Kidney capillary endothelial cell (primary cell): ENCODE results near the gene CLMP.

Experiments
- DNase-seq: peaks from one replicate; pipeline ENCODE4 v3.0.0-alpha.2; 2018; ENCODE audit warnings: low spot score

The CLMP gene

DNA sequence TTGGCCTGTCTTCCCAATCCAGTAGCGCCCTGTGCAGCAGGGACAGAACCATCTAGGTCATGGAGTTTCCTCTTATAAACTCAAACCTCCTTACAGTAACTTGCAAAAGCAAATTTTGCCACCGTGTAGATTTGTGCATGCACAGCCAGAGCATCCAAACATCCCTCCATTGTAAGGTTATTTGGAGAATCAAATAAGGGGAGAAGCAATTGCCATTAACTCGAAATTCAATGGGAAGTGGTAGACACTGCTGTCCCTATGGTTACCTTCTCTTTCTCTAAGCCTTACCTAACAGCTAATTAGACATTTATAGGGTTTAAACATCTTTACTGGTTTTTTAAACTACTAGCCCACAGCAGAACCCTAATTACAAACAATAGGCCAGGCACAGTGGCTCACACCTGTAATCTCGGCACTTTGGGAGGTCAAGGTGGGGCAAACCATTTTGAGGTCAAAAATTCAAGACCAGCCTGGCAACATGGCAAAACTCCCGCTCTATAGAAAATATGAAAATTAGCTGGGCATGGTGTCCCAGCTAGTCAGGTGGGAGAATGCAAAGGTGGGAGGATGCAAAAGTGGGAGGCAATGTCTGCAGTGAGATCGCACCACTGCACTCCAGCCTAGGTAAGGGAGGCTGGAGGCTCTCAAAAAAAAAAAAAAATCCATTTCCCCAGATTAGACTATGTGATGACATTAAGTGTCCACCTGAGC, 139.7 kb downstream of the CLMP start:
- DNase-seq, result no peak

- peak; percentile 75 for DNase-seq
Measured at GRCh38 chr11:123054301-123055065, 140.6 kb downstream of the CLMP start.

DNA sequence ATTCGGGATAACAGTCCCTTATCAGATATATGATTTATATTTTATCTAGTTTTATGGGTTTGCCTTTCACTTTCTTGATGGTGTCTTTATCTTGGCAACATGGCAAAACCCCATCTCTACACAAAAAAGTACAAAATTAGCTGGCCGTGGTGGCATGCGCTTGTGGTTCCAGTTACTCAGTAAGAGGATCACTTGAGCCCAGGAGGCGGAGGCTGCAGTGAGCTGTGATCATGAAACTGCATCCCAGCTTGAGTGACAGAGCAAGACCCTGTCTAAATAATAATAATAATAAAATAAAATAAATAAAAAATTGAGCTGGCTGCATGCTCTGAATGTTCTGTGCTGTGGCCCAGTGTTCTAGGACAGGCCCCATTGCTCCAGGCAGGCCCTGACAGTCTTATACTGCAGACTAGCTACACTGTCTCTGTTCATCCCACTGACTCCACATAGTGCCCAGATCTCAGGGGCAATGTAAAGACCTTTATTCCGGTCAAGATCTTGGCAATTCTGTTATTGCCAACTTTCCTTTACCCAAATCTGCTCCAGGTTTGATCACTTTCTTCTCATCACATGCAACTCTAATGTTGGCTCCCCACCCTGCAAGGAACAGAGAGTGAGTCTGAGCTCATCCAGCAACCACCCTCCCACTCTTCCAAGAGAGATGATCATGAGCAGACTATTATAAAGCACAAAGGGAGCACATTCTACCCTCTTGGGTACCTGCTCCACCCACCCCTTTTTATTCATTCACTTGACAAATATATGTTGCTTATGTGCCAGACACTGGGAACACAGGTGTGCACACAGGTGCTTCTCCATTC, 141.9 kb downstream of the CLMP start:
- no peak for DNase-seq

- DNase-seq, result no peak
Measured at GRCh38 chr11:123051634-123052033, 143.4 kb downstream of the CLMP start.

DNA sequence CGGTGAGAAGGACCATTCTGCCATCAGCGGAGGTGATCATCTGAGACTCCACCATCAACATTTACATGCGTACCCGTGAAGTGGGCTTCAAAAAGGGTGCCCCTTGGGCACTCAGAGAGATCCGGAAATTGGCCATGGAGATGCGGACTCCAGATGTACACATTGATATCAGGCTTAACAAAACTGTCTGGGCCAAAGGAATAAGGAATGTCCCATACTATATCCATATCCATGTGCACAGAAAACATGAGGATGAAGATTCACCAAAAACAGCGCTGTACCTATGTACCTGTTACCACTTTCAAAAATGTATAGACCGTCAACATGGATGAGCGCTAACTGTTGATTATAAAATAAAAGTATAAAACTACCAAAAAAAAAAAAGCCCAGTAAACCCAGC, 143.9 kb downstream of the CLMP start:
- DNase-seq, result no peak

DNA sequence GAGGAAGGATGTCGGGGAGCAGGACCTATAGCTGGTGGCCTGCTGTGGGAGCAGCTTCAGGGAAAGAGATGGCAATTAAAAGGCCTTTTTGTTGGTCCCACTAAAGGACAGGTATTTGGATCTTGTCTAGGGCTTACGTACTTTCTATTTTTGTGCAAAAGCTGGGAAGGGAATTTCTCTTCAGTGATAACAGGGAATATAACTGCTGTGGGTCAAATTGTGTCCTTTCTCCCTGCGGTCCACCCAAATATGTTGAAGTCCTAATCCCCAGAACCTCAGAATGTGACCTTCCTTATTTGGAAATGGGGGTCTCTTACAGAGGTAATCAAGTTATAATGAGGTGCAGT, 147.1 kb downstream of the CLMP start:
- DNase-seq, result no peak

DNA sequence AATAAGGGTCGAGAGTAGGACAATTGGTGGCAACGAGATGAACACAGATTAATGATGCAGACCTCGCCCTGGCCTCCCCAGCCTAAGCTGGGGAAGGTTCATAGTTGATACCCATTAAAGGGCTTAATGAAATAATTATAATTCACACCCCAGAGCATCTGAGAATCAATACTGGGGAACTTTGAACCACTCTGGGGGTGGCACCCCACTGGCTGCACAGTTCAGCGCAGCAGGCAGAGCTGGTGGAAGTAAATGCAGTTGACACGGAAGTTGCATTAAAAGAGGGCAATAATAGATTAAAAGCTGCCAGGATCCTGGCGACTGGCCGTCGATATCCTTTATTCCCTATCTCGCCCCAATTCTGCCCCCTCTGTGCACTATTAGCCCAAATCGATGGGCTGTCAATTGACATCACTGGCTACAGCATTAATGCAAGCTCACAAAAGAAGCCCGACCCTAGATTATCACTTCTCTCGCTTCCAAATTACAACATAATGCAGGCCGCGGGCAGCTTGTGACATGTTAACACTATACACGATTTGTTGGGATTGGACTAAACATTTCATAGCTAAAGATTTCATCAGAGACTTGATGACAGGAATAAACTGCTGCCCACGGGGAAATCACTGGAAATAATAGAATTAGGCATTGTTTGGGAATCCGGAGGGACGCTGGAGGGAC, 147.6 kb downstream of the CLMP start:
- DNase-seq, result no peak

- DNase-seq, result no peak
Measured at GRCh38 chr11:123046473-123047259, 148.4 kb downstream of the CLMP start.

DNA sequence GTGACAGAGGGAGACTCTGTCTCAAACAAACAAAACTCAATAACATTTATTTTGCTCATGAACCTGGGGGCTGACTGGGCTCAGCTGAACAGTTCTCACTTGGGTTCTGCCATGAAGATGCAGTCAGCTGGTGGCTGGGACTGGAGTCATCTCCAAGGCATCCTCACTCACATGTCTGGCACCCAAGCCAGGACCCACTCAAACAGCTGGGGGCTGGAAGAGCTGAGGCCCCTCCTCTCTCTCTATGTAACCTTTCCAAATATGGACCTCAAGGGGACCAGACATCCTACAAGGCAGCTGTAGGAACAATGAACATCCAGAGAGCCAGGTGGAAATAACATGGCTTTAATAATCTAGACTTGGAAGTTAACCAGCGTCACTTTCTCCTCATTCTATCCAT, 149.9 kb downstream of the CLMP start:
- no peak for DNase-seq

GRCh38 chr11:123041185-123041584, 153.9 kb downstream of the CLMP start:
- DNase-seq, result no peak

DNA sequence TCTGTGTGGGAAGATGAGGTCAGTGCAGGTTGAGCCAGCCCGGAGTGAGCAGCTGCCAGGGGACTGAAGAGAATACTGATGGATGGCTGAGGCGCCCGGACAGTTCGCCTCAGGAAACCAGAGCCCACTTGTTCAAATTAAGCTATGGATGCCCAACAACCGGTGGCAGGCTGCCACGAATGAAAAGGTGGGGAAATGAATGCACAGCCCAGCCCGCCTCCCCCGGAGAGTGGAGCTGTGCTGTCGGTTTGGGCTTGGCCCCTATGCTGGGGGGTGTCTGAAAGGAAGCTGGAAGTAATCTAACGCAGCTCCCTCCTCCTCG, 155.0 kb downstream of the CLMP start:
- no peak for DNase-seq

DNA sequence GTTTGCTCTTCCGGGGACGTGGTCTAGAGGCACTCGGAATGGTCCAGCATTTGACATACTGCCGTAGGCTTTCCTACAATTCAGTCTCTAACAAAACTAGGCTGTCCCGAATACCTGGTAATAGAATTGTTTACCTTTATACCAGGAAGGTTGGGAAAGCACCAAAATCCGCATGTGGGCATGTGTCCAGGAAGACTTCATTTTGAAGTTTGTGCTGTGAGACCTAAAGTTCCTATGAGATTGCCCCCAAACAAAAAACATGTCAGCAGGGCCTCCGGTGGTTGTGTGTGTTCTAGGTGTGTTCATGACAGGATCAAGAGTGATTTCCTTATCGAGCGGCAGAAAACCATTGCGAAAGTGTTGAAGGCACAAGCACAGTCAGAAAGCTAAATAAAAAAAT, 159.2 kb downstream of the CLMP start:
- no peak for DNase-seq

DNA sequence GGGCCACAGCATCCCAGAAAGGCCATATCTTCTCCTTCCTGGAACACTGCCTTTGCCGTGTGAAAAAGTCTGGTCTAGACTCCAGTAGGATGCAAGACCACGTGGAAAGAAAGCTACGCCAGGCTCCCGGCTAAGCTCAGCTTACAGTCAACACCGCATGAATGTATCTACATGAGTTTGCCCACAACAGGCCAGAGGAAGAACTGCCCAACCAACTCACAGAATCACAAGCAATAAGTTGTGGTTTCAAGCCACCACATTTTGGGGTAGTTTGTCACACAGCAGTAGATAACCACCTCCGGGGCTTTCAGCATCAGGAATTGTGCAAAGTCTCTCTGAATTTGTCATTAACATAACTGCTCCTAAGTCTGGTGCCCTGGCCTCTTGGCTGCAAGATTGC, 160.5 kb downstream of the CLMP start:
- DNase-seq, result no peak

- no peak for DNase-seq
Measured at GRCh38 chr11:123033895-123034294, 161.2 kb downstream of the CLMP start.

- DNase-seq, result no peak
Measured at GRCh38 chr11:123030517-123030916, 164.5 kb downstream of the CLMP start.

DNA sequence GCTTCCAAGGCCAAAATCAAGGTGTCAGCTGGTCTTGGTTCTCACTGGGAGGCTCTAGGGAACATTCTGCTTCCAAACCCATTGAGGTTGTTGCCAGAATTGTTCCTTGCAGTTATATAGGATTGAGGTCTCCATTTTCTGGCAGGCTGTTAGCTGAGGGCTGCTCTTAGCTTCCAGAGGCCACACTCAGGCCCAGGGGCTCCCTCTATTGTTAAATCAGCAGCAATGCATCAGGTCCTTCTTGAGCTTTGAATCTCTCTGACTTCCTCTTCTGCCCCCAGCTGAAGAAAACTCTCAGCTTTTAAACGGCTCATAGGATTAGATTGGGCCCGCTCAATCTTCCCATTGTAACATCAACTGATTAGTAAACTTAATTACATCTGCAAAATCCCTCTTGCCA, 174.1 kb downstream of the CLMP start:
- peak; percentile 65 for DNase-seq
